ELF-1 (cell line): Measurements from ENCODE around the gene STK24.

Experiments used
- DNase-seq: peaks from one replicate; pipeline ENCODE4 v3.0.0-alpha.2; 2016; ENCODE audit warnings: low read depth, low spot score

Gene STK24

GRCh38 chr13:98411617-98412265 is 165.2 kb downstream of the STK24 start:
- DNase-seq = no peak

- DNase-seq = no peak
Measured at GRCh38 chr13:98411013-98411412, 165.9 kb downstream of the STK24 start.

GRCh38 chr13:98410612-98411011 is 166.3 kb downstream of the STK24 start:
- no peak for DNase-seq

GRCh38 chr13:98409281-98409680 is 167.6 kb downstream of the STK24 start:
- DNase-seq = no peak

- no peak for DNase-seq
Measured at GRCh38 chr13:98407575-98407974, 169.3 kb downstream of the STK24 start.

- DNase-seq = no peak
Measured at GRCh38 chr13:98406971-98407370, 169.9 kb downstream of the STK24 start.

- no peak for DNase-seq
Measured at GRCh38 chr13:98406427-98406826, 170.5 kb downstream of the STK24 start.

GRCh38 chr13:98405690-98406344 is 171.1 kb downstream of the STK24 start:
- DNase-seq = no peak

GRCh38 chr13:98405107-98405571 is 171.8 kb downstream of the STK24 start:
- DNase-seq = peak; percentile 62

- no peak for DNase-seq
Measured at GRCh38 chr13:98403076-98403475, 173.8 kb downstream of the STK24 start.

- no peak for DNase-seq
Measured at GRCh38 chr13:98401934-98402333, 175.0 kb downstream of the STK24 start.

- no peak for DNase-seq
Measured at GRCh38 chr13:98399756-98400155, 177.2 kb downstream of the STK24 start.

GRCh38 chr13:98398581-98398980 is 178.3 kb downstream of the STK24 start:
- DNase-seq = no peak

GRCh38 chr13:98397861-98398260 is 179.0 kb downstream of the STK24 start:
- DNase-seq = no peak

- no peak for DNase-seq
Measured at GRCh38 chr13:98397221-98397620, 179.7 kb downstream of the STK24 start.

- no peak for DNase-seq
Measured at GRCh38 chr13:98396071-98396710, 180.7 kb downstream of the STK24 start.
